DLD1 (cell line): ENCODE results near the gene ZBTB16.

Source experiments
- in situ Hi-C: cut with HindIII; loops from 2 replicates; pipeline ENCODE4 v1.10.0; 2017; ENCODE audit warnings: low sequenced_read_pairs

ZBTB16 gene

DNA sequence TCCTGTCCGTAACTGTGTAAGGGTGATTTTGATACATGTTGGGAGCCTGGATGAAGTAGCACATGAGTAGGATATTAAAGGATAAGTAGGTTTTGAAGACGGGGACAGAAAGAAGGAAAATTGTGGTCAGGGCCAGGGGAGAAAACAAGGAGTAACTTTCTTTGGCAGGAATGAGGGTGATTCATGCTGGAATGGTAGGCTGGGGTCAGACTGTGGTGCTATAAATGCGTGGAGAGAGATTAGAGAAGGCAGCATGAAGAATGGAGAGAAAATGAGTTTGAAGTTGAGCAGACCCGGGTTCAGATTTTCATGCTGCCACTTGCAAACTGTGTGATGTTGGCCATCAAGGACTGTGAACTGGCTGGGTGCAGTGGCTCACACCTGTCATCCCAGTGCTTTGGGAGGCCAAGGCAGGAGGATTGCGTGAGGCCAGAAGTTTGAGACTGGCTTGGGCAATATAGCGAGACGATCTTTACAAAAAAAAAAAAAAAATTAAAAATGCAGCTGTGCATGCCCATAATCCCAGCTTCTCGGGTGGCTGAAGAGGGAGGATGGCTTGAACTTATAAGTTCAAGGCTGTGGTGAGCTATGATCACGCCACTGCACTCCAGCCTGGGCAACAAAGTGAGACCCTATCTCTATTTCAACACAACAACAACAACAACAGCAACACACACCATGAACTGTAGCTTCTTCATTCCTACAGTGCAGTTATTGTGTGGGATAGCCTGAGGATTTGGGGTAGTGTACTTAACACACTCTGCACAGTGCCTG, 22.3 kb downstream of the ZBTB16 start:
- in situ Hi-C loops = no loop called here

DNA sequence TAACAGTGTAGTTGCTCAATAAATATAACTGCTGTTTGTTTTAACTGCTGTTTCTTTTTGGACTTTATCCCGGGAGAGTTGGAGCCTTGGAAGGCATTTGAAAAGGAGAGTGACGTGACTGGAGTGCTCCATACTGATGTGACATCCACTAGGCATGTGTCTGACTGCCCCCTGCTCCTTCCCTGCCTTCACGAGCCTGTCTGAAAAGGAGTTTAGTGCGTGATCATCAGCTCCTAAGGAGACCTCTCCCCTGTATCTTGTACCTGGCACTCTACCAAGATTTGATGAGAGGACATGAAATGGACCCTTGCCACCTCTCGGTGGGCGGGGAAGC, 22.9 kb downstream of the ZBTB16 start:
- in situ Hi-C loops = no loop called here

DNA sequence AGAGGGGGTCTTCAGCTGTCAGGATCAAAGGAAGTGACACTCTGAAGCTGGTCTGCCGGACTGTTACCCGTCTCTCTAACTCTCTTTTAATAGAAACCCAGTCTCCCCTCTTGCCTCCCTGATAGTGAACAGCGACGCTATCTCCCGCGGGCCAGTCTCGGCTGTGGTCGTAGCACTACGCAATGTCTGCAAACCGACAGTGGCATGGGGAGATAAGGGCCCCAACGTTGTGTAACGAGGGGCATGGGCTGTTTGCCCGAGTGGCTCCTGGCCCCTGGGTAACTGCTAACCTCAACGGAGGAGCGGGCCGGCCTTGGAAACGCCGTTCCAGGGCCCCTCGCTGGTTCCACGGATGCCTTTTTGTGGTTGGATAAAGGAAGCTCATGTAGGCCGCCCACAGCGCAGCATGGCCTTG, 23.3 kb downstream of the ZBTB16 start:
- in situ Hi-C loops = no loop called here

DNA sequence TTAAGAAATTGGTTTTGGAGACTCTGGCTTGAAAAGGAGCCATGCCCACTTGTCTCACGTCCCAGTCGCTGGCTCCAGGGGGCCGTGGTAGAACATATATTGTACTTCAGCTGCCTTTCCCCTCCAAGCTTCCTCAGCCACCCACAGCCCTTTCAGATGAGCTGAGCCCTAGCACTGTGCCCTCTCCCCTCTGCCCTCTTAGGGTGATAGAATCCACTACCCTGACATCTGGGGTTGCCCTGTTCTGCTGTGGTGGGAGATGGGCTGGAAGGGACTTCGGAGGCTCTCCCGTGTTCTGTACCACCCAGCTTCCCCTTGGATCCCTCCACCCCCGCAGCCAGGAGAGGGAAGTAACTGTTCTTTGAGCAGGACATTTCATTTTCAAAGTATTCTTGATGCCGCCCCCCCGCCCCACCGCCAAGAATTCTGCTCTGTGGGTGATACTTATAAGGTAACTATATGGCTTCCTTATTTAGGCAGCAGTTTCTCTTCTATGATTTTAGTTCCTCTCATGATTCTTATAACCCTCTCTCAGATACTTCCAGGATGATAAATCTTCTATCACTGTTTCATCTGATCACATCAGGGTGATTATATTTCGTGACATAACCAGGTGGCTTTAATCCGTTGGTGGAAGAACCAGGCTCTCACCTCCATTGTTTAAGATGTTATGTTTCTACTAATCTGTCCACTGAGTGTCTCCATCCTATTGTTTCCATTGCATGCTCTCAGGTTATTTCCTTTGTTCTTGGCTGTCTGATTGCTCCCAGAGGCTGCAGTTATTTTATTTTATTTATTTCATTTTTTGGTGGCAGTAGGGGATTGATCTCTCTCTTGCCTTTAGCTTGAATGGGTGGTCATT, 24.1 kb downstream of the ZBTB16 start:
- in situ Hi-C loops = no loop called here

DNA sequence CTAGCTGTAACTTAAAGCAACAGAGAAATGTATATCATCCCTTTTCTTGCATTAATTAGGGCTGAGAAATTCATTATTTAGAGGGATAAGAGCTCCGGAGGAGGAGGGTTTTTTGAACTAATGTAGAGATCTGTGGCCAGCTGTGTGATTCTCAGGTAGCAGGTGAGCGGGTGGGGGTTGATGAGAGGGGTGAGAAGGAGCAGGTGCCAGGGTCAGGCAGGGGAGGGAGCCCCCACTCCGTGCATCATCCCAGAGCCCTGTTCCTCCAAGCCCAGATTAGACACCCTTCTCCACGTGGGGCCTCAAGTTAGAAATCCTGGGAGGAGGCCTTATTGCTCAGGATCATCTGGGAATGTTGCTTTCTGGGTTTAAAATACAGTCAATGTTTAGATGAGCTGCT, 24.9 kb downstream of the ZBTB16 start:
- in situ Hi-C loops = no loop called here

DNA sequence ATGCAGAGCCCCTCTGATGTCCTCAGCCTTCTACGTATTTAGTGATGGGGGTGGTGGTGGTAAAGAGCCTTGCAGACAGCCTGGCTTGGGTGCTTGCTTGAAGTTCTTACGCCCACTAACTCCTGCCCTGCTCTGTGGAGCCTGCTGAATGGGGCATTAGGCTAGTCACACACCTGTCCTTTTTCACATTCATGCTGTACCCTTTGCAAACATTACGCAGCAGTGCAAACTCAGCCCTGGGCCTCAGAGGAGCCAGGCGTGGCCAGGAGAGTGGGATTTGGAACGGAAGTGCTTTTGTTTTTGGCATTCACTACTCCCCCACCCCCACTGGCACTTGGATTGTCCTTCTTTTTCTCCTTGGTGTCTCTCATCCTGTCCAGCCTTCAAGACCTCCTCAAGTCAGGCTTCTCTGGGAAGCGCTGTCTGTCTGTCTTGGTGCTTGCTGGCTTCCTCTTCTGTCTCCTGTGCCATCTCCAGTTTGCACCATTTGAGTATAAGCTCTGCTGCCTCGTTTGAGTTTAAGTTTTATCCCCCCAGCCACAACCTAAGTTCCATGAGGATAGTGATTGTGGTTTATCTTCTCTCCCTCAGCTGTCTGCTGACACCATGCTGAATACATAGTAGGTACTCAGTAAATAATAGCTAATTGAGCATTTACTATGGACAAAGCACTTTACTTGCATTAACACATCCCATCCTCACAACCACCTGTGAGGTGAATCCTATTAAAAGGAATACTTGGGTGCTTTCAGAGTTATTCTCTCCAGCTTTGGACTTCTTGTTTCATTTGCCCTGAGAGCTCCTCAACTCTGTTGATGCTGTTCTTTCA, 26.7 kb downstream of the ZBTB16 start:
- in situ Hi-C loops = no loop called here

DNA sequence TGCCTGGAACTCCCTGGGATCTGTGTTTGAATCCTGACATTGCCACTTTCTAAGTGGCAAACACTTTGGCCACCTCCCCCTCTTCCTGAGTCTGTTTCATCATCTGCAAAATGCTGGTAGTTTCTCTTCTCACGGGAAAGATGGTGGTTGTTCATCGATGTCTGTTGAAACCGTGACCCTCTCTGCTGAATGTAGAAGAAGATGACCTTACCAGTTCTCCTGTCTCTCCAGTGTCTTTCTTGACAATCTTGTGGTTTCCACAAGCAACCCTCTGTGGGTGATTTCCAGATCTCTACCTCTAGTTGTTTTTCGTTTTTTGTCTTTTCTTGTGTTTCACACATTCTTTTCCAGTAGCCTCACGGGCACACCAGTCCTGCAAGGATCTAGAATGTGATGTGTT, 27.5 kb downstream of the ZBTB16 start:
- in situ Hi-C loops = no loop called here

DNA sequence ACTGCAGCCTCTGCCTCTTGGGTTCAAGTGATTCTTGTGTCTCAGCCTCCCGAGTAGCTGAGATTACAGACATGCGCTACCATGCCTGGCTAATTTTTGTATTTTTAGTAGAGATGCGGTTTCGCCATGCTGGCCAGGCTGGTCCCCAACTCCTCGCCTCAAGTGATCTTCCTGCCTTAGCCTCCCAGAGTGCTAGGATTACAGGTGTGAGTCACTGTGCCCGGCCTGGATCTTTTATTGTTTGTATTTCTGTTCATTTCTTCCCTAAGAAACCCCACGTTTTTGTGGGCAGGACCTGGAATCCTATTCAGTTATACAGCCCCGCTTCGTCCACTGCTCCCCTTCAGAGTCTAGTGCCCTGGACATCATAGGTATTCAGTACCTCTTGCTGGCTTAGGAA, 28.7 kb downstream of the ZBTB16 start:
- in situ Hi-C loops = no loop called here

DNA sequence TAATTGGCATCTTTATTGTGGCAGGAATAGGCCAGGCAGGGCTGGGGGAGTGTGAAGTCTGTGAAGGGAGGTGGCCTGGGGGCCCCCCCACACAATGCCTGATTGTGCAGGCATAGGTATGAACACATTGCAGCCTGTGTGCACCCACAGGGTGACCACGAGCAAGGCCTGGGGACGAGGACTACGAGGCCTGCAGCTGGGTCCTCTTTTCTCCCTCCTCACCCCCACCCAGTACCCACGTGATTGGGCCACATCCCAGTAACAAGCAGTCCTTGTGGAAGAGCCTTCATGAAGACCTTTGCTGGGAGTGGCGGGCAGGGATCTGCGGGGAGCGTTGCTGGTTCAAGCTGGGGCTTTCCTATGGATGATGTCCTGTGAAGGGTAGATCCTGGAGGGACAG, 29.3 kb downstream of the ZBTB16 start:
- in situ Hi-C loops = no loop called here

DNA sequence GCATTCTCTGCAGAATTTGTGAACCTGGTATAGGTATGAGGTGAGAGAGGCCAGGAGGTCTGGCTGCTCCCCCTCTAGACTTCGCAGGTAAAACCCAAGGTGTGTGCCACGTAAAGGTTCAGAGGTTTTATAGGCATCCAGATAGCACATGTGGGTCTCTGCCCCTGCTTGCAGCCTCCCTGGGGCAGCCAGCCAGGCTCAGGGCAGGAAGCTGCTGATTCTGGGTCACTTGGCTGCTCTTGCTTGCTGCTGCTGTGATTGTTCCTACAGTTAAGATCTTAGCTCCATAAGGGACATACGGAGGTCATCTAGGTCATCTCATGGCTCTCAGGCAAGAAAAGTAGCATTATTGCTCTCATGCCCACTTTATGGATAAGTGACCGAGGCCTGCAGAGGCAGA, 30.2 kb downstream of the ZBTB16 start:
- in situ Hi-C loops = no loop called here

DNA sequence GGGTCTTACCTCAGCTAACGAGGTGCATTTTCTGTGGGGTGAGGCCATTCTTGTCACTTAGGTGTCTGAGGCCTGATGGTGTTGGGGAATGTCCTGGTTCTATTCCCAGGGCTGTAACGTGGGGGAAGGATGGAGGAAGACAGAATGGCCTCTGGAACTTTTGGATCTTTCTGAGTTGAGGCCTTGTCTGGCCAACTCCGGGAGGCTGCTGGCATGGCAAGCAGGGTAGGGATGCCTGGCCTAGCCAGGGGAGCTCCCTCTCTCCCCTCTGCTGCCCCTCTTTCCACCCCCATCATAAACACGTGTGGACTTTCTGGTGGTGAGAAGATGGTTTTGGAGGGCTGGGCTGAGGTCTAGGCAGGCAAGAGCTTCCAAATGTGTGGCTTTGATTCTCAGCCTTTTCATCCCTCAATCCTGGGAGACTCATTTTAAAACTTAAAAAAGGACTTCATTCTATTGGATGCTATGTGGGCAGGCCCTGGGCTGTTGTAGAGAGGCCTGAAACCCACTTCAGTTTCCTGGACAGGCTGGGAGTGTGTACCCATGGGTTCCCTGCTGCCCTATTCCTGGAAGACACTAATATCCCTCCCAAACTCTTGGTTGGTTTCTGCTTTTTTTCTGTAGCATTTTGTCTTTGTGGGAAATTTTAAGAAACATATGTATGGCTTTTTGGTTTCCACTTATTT, 30.9 kb downstream of the ZBTB16 start:
- in situ Hi-C loops = no loop called here

DNA sequence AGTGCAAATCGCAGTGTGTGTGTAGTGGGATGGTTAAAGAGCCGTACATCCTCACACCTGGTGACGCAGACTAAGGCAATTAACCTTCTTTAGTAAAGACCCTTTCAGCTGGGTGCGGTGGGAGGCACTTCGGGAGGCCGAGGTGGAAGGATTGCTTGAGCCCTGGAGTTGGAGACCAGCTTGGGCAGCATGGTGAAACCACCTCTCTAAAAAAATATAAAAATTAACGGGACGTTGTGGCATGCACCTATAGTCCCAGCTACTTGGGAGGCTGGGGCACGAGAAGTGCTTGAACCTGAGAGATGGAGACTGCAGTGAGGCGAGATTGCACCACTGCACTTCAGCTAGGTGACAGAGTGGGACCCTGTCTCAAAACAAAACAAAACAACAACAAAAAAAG, 31.5 kb downstream of the ZBTB16 start:
- in situ Hi-C loops = no loop called here

DNA sequence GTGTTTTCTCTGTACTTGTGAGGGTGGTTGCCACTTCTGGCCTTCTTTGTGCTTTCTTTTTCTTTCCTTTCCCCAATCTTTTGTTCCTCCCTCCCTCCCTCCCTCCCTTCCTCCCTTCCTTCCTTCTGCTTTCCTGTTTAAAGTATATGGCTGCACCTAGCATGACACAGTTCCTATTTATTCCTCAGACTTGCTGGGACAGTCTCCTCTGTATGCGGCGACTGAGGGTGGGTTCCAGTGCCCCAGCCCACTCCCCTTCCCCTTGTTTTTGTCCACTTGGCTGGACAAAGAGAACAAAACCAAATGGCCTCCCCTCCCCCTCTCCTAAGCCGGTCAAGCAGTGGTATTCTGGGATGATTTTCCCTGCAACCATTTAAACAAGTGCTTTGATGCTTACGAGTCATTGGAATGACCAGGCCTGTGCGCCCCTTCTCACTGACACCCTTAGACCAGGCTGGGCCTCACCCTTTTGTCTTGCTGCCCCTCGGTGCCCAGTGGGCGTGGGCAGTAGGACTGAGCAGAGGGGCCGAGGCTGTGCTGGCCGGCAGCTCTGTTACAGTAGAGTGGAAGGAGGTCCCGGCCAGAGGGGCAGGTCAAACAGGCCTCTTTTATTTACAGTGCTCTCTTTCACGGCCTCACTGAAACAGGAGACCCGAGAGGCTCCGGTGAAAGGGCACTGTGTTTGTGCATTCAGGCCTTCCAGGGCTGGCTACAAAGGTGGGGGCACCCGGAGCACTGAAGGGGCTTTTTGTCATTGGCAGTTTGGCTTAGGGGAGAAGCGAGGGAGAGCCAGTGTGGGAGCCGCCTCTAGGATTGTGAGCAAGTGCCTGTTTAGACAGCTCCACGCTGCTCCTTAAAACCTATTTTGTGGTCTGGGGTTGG, 32.2 kb downstream of the ZBTB16 start:
- in situ Hi-C loops = no loop called here

DNA sequence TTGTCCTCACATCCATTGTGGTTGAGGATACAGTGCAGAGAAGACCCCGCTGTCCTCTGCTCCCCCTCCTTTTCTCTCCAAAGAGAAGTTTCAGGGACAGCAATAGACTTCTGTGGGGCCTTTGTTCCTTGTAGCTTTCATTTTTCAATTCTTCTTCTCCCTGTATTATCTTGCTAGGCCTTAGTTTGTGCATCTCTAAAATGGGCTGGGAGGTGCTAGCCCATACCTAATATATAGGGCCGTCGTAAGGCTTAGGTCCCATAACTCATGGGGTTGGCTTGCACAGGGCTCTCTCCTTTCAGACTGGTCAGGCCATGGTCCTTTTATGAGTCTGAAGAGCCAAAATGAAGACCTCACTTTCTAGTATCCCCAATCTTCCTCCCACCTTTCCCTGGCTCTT, 33.0 kb downstream of the ZBTB16 start:
- in situ Hi-C loops = no loop called here

DNA sequence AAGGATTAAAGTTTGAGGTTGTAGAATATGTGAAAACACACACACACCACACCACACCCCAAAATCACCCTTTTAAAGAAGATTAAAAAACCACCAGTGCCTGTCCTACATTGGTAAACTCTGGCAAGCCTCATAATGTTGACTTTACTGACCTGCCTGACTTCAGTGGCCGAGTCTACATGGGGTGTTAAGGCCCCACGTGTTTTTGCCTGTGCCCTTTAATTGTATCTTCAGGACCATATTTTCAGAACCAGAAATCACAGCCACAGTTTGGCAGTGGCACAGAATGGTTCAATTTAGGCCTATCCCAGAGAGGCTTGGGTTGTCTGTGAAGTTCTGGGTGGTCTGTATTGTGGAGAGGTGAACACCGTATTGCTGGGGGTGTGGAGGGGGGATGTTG, 33.4 kb downstream of the ZBTB16 start:
- in situ Hi-C loops = no loop called here

DNA sequence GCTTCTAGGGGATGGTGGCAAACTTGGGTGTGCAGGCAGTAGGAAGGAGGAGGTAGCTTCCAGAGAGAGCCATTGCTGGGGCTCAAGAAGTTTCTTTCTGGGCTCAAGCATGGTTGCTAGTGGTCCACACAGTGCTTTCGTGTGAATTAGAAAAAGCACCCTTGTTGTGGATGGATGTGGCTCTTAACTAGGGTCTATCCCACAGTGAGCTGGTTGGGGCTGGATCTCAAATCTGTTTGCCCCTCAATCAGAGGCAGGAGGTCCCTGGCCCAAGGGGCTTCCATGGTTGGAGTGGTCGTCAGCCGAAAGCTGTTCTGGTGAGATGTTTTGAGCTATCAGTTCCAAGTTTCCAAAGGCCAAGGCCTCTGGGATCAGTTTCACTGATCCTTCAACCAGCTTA, 35.0 kb downstream of the ZBTB16 start:
- in situ Hi-C loops = no loop called here

DNA sequence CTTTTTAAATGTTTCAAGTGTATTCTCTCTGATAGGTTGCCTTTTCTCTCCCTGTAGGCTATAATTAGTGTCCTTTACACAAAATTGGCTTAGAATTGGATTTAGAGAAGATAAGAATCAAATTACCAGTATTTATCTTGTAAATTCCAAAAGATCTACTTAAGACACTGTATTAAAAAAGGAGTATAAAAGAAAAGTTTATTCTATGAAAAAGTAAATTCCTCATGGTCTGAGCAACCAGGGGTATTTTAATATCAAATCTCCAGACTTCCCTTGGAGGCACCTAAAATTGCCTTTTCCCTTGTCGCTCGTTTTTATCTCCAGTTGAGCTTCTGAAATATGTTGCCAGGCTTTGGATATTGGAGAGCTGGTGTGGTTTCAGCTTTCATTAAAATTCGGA, 36.4 kb downstream of the ZBTB16 start:
- in situ Hi-C loops = no loop called here

DNA sequence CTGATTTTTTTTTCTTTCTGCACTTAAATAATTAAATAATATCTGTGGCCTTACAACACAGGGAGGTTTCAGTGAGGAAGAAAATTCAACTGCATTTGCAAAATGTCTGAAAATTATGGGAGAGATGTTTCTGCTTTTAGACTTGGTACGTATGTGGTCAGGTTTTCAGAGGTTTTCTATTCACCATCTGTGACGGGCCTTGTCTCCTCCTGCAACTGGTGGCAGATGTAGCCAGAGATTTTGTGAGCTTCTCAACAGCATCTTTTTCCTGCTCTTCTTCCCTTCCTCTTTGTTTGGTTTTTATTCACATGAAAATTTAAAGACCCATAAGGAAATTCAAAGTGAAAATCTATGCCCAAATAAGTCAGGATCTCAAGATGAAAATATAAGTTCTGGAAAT, 38.3 kb downstream of the ZBTB16 start:
- in situ Hi-C loops = no loop called here

DNA sequence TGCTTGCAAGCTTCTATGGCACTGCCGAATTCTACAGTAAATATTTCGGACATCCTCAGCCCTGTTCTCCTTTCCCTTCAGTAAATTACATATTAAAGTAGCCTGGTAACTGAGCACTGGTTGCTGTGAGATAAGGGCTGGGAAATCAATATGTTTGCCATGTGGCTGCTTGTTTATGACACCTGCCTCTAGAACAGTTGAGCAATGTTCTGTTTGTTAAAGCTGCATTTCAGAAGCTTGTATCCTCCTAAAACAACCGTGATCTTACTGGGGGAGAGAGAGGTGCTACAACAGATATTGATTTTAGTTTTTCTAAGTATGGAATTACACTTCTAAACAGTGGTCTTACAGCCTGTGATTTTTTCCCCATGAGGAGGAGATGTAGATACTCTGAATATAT, 39.4 kb downstream of the ZBTB16 start:
- in situ Hi-C loops = no loop called here
